IMR-90 (cell line): ENCODE results near the gene PGM2. TPM values are rescaled to one million over a fixed set of nuclear protein-coding genes. Genes with fewer than 3 reads are reported as not detected.

Experiments used
- ATAC-seq: fragments of 200-7000 bp; cut with Tn5 transposase; 2 replicates; pipeline ENCODE4 v1.9.1; 2020; ENCODE audit warnings: low read depth, mild to moderate bottlenecking, moderate library complexity
- BruUV-seq: library from RNA; stranded (reverse); fragments of 400-500 nt; replicated peaks from 2 replicates; lab custom pipeline; 2021; lab: Mats Ljungman, UMichigan
- CTCF ChIA-PET: fragments of 300-600 bp; formaldehyde crosslinking; extraction: SDS; loops from one replicate; lab custom pipeline; 2021; ENCODE audit warnings: antibody characterized with exemption; lab: Yijun Ruan, JAX
- POLR2A ChIA-PET: fragments of 300-600 bp; sonication (Branson Sonifier 250); formaldehyde crosslinking; loops from one replicate; lab custom pipeline; 2022; ENCODE audit warnings: antibody characterized with exemption; ENCODE audit not compliant: unreplicated experiment; lab: Charles Lee
- DNase-seq: peaks from one replicate; pipeline ENCODE4 v3.0.0; 2013
- H2AFZ ChIP-seq: replicated peaks from 2 replicates; pipeline ENCODE3; 2013; ENCODE audit warnings: low read length, mild to moderate bottlenecking; ENCODE audit not compliant: poor library complexity
- H2AK5ac ChIP-seq: 2 replicates; pipeline ENCODE4 v1.6.1; 2013; ENCODE audit warnings: low read depth, low read length, inconsistent platforms
- H2AK9ac ChIP-seq: replicated peaks from 2 replicates; pipeline ENCODE3; 2013; ENCODE audit warnings: mild to moderate bottlenecking, low read depth, low read length, moderate library complexity; ENCODE audit not compliant: poor library complexity
- H2BK120ac ChIP-seq: 2 replicates; pipeline ENCODE4 v1.6.1; 2013; ENCODE audit warnings: low read depth, low read length, inconsistent platforms
- H2BK15ac ChIP-seq: 3 replicates; pipeline ENCODE4 v1.6.1; 2013; ENCODE audit warnings: low read depth, low read length, inconsistent platforms
- H2BK20ac ChIP-seq: 2 replicates; pipeline ENCODE4 v1.6.1; 2013; ENCODE audit warnings: low read depth, mild to moderate bottlenecking, inconsistent platforms, low read length, moderate library complexity
- H2BK5ac ChIP-seq: 2 replicates; pipeline ENCODE4 v1.6.1; 2013; ENCODE audit warnings: mild to moderate bottlenecking, low read depth, low read length, inconsistent platforms; ENCODE audit not compliant: poor library complexity, severe bottlenecking
- H3K14ac ChIP-seq: replicated peaks from 2 replicates; pipeline ENCODE4 v1.6.1; 2013; ENCODE audit warnings: low read depth, low read length, inconsistent platforms
- H3K18ac ChIP-seq: 2 replicates; pipeline ENCODE4 v1.6.1; 2013; ENCODE audit warnings: low read depth, low read length, control low read depth
- H3K23ac ChIP-seq: 2 replicates; pipeline ENCODE4 v1.6.1; 2013; ENCODE audit warnings: low read depth, low read length, inconsistent platforms
- H3K27ac ChIP-seq: 2 replicates; pipeline ENCODE4 v1.5.1; 2013; ENCODE audit warnings: mild to moderate bottlenecking, control low read depth, low read length; ENCODE audit not compliant: insufficient read depth
- H3K27me3 ChIP-seq: 2 replicates; pipeline ENCODE4 v1.6.1; 2013; ENCODE audit warnings: low read length; ENCODE audit not compliant: control insufficient read depth, insufficient read depth
- H3K36me3 ChIP-seq: 2 replicates; pipeline ENCODE4 v1.6.1; 2013; ENCODE audit warnings: low read length, mixed read lengths; ENCODE audit not compliant: control insufficient read depth, insufficient read depth
- H3K4ac ChIP-seq: 2 replicates; pipeline ENCODE4 v1.6.1; 2013; ENCODE audit warnings: low read depth, low read length, inconsistent platforms
- H3K4me1 ChIP-seq: 2 replicates; pipeline ENCODE4 v1.6.1; 2013; ENCODE audit warnings: low read length, mixed read lengths; ENCODE audit not compliant: control insufficient read depth, insufficient read depth
- H3K4me2 ChIP-seq: 2 replicates; pipeline ENCODE4 v1.6.1; 2013; ENCODE audit warnings: low read depth, mild to moderate bottlenecking, control low read depth, low read length, moderate library complexity
- H3K4me3 ChIP-seq: 2 replicates; pipeline ENCODE4 v1.5.1; 2013; ENCODE audit warnings: low read depth, mild to moderate bottlenecking, control low read depth, low read length, moderate library complexity; ENCODE audit not compliant: insufficient read depth
- H3K56ac ChIP-seq: 2 replicates; pipeline ENCODE4 v1.6.1; 2013; ENCODE audit warnings: low read length, inconsistent platforms; ENCODE audit not compliant: insufficient read depth; ENCODE audit errors: extremely low read depth
- H3K79me1 ChIP-seq, 2 experiments: 2 replicates each; pipeline ENCODE4 v1.6.1; 2013; ENCODE audit warnings: low read length in 2 of 2, inconsistent platforms in 1 of 2, low read depth in 1 of 2
- H3K9ac ChIP-seq: 2 replicates; pipeline ENCODE4 v1.6.1; 2013; ENCODE audit warnings: low read depth, low read length, control low read depth
- H3K9me1 ChIP-seq: 2 replicates; pipeline ENCODE4 v1.6.1; 2013; ENCODE audit warnings: low read length, inconsistent platforms; ENCODE audit not compliant: insufficient read depth
- H3K9me3 ChIP-seq: 2 replicates; pipeline ENCODE4 v1.6.1; 2013; ENCODE audit warnings: low read length; ENCODE audit not compliant: control insufficient read depth, insufficient read depth
- H4K20me1 ChIP-seq: 2 replicates; pipeline ENCODE4 v1.6.1; 2013; ENCODE audit warnings: low read length, inconsistent platforms; ENCODE audit not compliant: insufficient read depth
- H4K5ac ChIP-seq: 2 replicates; pipeline ENCODE4 v1.6.1; 2013; ENCODE audit warnings: mild to moderate bottlenecking, low read depth, low read length, control low read depth
- H4K8ac ChIP-seq, 2 experiments: 2 replicates each; pipeline ENCODE4 v1.6.1; 2013; ENCODE audit warnings: low read depth in 2 of 2, low read length in 2 of 2, control low read depth in 1 of 2, inconsistent platforms in 1 of 2
- H4K91ac ChIP-seq: 2 replicates; pipeline ENCODE4 v1.6.1; 2013; ENCODE audit warnings: low read depth, low read length, inconsistent platforms; ENCODE audit not compliant: insufficient read depth
- CEBPB ChIP-seq: IDR thresholded peaks from 2 replicates; pipeline ENCODE4 v1.6.1; 2012; ENCODE audit warnings: low read depth, low read length, improper control_type of control experiment
- FOS ChIP-seq: fragments of 150-350 bp; IDR thresholded peaks from 2 replicates; pipeline ENCODE4 v1.6.1; 2016; ENCODE audit warnings: low read depth, low read length
- MAFK ChIP-seq: IDR thresholded peaks from 2 replicates; pipeline ENCODE4 v1.6.1; 2012; ENCODE audit warnings: low read depth, low read length, improper control_type of control experiment
- NFE2L2 ChIP-seq: fragments of 150-350 bp; IDR thresholded peaks from 2 replicates; pipeline ENCODE4 v1.6.1; 2016; ENCODE audit warnings: low read depth, mild to moderate bottlenecking, low read length
- RAD21 ChIP-seq: IDR thresholded peaks from 2 replicates; pipeline ENCODE4 v1.6.1; 2012; ENCODE audit warnings: low read length, improper control_type of control experiment
- RCOR1 ChIP-seq: IDR thresholded peaks from 2 replicates; pipeline ENCODE4 v1.6.1; 2012; ENCODE audit warnings: mild to moderate bottlenecking, low read length, improper control_type of control experiment; ENCODE audit not compliant: insufficient replicate concordance
- WGBS, 2 experiments: methylation state at CpG; one replicate each; pipeline versions ENCODE4 v1.1.5 to v1.1.7; 2013; ENCODE audit warnings: missing lambda C conversion rate in 2 of 2; ENCODE audit not compliant: insufficient read length in 1 of 2; ENCODE audit errors: extremely low coverage in 2 of 2; 5-methylcytosine and 5-hydroxymethylcytosine counted together
- dilution Hi-C: fragments of 300-500 bp; cut with HindIII; formaldehyde crosslinking; loops from one replicate; pipeline ENCODE4 v1.14.3; 2018; ENCODE audit warnings: low sequenced_read_pairs; ENCODE audit not compliant: unreplicated experiment
- in situ Hi-C: fragments of 300-500 bp; cut with MboI; formaldehyde crosslinking; loops from 3 replicates; pipeline ENCODE4 v1.14.3; 2019; ENCODE audit warnings: low sequenced_read_pairs, inconsistent platforms, mixed read lengths
- intact Hi-C: fragments of 100-400 bp; cut with micrococcal nuclease; formaldehyde crosslinking; loops from 2 replicates; pipeline ENCODE4 v1.10.0; 2022
- polyA plus RNA-seq, 3 experiments: library from polyadenylated mRNA; depleted of rRNA; stranded (reverse); fragments of >200 nt; gene quantifications; 2 replicates each; pipeline ENCODE4 v1.2.3, GENCODE V29; 2012; ENCODE audit warnings: low replicate concordance in 1 of 3
- total RNA-seq: library from RNA; depleted of rRNA; stranded (reverse); fragments of >200 nt; gene quantifications from 2 replicates; pipeline ENCODE4 v1.2.3, GENCODE V29; 2012
- TF ChIP-seq, protein P1 (sequence below): fragments of 150-350 bp; IDR thresholded peaks from 2 replicates; pipeline ENCODE4 v1.6.1; 2017; ENCODE audit warnings: mild to moderate bottlenecking, antibody characterized with exemption, low read length, low read depth

The PGM2 gene
- total and polyA plus RNA-seq, 2 of the 4 experiments (the other 2 are of a cell fraction): 18.7 to 26.2 TPM

DNA sequence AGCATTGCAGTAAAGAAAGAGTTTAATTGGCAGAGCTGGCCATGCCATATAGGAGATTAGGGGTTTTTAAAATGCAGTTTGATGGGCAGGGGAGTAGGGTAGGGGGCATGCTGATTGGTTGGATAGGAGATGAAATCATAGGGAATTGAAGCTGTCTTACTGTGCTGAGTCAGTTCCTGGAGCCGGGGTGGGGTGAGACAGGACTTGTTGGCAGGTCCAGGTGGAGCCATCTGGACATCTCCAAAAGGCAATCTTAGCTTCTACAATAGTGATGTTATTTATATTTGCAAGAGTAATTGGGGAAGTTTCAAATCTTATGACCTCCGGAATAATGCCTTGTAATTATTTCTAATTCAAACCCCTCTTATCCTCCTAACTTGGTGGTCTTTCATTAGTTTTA is 32.4 kb upstream of the PGM2 start:
- Histone ChIP-seq H4K5ac (no peak overlapping the region), H3K79me1 (no peaks in the 10 kb centered on the region), H3K36me3 (no peaks in the 10 kb centered on the region), H3K4me2 (no peak overlapping the region), H3K9me3 (no peaks in the 10 kb centered on the region), H3K4ac (no peak overlapping the region), H3K56ac (no peak overlapping the region), H2AK5ac (no peak overlapping the region), H3K27me3 (peaks cover 9% of the 10 kb centered on the region), H3K23ac (no peak overlapping the region), H4K8ac (no peak overlapping the region), H3K14ac (no peak overlapping the region), H3K9me1 (no peaks in the 10 kb centered on the region), H2AFZ (no peak overlapping the region), H3K9ac (no peak overlapping the region), H3K4me3 (no peak overlapping the region), H2AK9ac (no peak overlapping the region), H3K18ac (no peak overlapping the region), H2BK120ac (no peak overlapping the region), H4K20me1 (no peaks in the 10 kb centered on the region), H2BK5ac (no peak overlapping the region), H2BK20ac (no peak overlapping the region), H4K91ac (no peak overlapping the region), H3K27ac (no peak overlapping the region), H2BK15ac (no peak overlapping the region), H3K4me1 (no peaks in the 10 kb centered on the region)
- BruUV-seq: no TSS peak
- DNase-seq (no peak), ATAC-seq (no peak)
- in situ Hi-C loops: no loop called here
- ChIA-PET CTCF (interaction anchor here (1.5 to 1.9 kb wide), 2 partner anchors 191 to 193 kb away, joined by 4 to 8 read pairs; no protein-coding TSS in a partner anchor), POLR2A (no interaction called here)
- intact Hi-C loops: loop anchor here (5.0 kb wide), 1 partner anchor 342 kb away; a partner anchor contains a TSS
- dilution Hi-C loops: no loop called here
- no CpG with 5 or more reads among the region's 2 CpGs for WGBS, 2 experiments
- no peak for TF ChIP-seq FOS
- no peak for TF ChIP-seq RCOR1
- TF ChIP-seq NFE2L2: no peak
- no peak for TF ChIP-seq RAD21
- TF ChIP-seq CEBPB: no peak
- TF ChIP-seq MAFK: no peak
- TF ChIP-seq, protein P1, sequence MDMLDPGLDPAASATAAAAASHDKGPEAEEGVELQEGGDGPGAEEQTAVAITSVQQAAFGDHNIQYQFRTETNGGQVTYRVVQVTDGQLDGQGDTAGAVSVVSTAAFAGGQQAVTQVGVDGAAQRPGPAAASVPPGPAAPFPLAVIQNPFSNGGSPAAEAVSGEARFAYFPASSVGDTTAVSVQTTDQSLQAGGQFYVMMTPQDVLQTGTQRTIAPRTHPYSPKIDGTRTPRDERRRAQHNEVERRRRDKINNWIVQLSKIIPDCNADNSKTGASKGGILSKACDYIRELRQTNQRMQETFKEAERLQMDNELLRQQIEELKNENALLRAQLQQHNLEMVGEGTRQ: no peak
